Esophagus mucosa (tissue), 1 donor: ENCODE data around the gene MDFI. TPM values are rescaled to one million over a fixed set of nuclear protein-coding genes. Genes with fewer than 3 reads are reported as not detected.

Experiments
- ATAC-seq: fragments of 200-7000 bp; cut with Tn5 transposase; one replicate; pipeline ENCODE4 v1.9.1; 2020
- total RNA-seq: library from RNA; stranded (reverse); gene quantifications from one replicate; pipeline ENCODE4 v1.2.4, GENCODE V29; 2023
- donor health status: DM: yes; HTN: yes; CAD: no.

Gene MDFI
- total RNA-seq, 1 donor from 2014 or later: 47.1 TPM

DNA sequence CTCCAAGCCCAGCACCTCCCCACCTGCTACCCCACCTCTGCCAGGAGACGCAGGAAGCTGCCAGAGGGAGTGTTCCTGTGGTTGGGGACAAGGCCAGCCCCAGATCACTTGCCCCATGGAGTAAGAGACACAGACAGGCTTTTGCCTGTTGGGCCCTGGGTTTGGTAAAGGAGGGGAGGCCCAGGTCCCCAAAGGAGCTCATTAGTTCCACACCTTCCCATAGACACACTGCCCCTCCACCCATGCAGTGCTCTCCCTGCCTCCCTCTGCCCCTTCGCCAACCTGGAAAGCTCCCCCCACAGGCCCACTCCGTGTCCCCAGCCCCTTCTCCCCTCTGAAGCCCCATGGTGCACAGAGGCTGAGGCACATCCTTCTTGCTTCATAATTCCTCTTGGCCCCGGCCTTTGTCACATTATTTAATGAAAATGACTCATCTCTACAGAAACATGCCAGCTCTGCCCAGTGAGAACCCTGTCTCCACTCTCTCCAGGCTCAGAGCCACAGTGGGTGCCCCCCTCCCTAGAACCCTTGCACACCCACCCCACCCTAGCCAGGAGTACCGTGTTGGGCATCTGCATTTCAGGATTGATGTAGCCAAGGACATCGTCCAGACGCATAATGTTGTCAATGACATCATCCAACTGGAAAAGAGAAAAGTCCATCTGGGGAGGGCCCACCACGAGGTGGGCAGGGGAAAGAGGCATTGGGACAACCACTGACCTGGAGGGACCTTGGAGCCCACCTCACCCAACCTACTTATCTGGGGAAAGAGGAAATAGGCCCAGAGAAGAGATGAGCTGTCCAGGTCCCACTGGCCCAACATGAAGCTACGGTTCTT lies 51.1 kb downstream of the MDFI start:
- ATAC-seq: no peak

DNA sequence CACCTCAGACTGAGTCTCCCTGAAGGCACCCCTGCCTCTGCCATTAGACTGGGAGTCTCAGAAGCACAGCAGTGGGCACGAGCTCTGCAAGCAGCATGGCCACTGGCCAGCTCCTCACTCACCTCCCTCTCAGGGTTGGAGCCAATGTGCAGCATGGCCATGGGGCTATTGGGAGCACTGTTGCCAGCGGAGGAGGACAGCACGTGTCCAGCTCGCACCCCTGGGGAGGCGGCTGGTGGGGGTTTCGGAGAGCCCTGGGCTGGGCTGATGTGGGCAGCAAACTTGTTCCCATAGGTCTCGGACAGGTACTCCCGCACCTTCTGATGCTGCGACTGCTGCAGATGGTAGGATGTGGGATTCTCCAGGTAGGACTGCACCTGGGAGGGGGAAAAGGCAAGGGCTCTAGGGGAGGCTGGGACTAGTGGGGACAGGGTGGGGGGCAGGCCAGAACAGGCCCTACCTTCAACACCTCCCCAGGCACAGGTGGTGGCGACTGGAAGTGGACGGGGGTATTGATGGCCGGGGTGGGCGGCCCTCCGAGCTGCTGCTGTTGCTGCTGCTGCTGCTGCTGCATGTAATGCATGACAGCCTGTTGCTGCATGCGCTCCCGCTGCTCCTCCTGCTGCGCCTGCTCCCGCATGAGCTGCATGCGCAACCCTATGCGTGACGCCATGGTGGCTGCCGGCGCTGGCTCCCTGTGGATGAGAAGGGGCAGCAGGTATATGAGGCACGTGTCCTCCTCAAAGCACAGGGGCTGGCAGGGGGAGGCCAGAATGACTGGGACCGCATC lies 52.5 kb downstream of the MDFI start:
- ATAC-seq: no peak

DNA sequence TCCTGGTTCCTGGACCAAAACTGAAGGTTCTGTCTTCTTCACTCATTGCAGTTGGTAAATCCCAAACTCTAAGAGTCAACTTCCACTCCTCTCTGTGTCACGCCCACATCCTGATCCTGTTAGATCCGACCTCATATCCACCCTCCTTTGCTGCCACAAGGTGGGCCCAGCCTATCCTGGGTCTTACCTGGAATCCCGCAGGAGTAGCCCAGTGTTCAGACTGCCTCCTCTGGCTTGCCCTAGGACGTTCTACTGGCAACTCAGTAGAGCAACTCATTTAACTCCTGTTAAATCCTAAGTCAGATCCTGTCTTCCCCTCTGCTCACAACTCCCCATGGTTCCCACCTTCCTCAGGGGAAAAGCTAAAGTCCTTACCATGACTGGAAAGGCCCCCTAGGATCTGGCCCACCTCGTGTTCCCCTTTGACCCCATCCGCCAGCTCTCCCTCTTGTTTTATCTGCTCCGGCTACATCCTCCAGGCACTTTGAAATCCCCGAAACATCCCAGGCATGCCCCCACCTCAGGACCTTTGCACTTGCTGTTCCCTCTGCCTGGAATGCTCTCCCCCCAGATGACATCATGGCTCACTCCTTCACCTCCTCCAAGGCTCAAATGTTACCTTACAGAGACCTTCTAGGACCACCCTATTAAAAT lies 53.3 kb downstream of the MDFI start:
- ATAC-seq: no peak

DNA sequence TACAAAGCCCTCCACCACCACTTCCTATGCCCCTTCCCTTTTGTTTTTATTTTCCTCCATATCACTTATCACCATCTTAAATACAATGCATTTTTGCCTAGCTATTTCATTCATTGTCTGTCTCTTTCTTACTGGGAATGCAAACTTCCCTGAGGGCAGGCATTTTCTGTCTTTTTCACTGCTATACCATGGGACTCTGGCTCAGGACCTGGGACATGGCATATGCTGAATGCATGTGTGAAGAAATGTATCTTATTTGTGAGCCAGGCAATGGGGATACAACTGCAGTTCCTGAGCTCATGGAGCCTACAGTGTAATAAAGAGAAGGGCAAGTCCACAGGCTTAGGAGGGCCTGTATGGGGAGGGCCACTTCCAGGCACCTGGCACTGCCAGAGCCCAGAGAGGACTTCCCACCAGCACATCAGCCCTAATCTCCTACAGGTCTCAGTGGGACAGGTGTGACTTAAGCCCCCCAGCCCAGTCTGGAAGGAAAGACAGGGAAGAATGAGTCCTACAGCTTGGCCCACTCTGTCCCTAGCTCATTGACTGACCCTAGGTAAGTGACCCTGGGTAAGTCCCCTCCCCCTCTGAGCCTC lies 53.9 kb downstream of the MDFI start:
- no peak for ATAC-seq

DNA sequence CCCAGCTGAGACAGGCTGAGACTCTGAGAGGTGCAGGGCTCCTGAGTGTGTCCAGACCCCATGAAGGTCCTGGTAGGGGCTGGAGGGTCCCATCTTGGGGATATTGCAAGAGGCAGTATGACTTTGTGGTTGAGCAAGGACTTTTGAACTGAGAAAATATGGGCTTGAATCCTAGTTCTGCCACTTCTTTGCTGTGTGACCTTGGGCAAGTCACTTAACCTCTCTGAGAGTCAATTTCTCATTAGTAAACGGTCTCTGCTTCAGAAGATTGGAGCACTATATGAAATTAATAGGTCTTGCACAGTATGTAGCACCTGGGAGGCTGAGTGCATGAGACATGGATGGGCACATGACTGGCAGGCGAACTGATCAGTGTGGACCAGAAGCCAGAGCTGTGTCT lies 54.5 kb downstream of the MDFI start:
- ATAC-seq: no peak

DNA sequence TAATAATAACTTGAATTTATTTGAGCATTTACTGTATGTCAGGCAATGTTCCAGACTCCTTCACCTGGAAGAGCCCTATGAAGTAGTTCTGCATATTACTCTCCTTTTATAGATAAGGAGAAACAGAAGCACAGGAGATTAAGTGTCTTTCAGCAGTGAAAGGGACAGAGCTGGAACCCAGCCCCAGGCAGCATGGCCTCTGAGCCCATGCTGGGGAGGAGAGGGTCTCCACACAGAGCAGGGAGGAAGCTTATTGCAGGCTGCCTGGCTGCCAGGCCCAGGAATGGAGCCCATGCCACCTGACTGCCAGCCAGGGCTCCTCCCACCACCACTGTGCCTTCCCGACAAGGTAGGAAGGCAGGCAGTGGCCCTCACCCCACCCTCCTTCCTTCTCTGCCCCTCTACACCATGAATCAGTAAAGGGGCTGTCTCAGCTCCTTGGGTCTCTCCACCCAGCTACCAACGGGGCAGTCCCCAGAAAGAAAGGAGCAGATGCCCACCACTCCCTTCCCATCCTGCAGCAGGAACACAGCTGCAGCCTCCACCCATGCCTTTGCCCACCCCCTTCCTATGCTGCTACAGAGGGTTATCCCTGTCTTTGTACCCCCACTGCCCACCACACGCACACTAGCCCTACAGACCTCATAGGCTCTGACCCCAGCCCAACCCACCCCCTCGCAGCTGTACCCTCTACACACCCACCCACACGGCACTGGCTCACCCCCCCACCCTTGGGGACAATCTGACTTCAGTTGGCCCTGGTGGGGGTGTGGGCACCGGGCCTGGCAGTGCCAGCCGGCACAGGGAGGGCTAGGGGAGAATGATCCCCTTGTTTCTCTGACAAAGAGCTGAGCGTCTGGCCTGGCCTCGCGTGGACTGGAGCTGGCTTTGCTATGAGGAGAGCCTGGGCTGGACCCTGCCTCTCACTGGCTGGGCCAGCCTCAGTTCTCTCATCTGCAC lies 55.3 kb downstream of the MDFI start:
- ATAC-seq: peak; percentile 14

DNA sequence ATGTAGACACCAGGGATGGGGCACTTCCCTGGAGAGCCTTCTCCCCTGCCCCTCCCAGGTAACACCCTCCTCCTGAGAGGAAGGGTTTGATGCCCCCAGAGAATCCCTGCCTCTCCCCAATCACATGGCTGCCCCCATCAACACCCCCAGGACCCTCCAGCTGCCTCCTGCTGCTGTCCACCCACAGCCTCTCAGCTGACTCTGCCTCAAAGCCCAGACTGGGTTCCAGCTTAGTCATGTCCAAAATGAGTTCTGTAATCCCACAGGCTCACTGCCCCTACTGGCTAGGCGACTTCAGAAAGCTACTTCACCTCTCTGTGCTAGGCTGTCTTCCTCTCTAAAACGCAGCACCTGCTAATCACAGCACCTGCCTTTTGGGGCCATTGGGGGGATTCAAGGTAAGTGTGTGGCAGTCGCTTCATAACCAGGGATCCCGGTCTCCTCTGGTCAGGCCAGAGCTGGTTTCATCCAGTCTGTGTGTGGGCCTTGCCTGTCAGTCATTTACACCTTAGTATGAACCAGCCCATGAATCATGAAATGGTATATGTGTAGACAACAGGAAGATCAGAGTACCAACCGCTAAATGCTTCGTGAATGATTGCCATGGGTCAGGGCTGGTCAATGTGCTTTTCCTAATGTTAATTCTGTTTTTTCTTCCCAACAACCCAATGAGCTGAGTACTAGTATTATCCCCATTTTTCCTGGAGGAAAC lies 56.7 kb downstream of the MDFI start:
- ATAC-seq: peak; percentile 55

DNA sequence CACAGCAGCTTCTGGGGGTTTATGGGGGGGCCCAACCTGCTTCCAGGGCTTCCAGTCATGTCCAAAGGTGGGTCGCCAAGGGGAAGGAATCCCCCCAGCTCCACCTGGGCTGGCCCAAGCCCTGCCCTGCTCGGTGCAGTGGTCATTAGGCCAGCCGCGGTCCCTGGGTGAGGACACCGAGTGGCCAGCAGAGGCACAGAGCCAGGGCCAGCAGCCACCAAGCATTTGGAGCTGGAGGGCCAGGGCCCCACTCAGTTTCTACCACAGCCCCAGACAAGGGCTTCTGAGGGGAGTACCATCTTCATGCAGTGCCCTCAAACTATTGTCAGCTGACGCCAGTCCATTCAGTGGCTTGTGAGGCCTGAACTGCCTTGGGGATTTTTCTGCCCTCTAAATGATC lies 57.6 kb downstream of the MDFI start:
- no peak for ATAC-seq

DNA sequence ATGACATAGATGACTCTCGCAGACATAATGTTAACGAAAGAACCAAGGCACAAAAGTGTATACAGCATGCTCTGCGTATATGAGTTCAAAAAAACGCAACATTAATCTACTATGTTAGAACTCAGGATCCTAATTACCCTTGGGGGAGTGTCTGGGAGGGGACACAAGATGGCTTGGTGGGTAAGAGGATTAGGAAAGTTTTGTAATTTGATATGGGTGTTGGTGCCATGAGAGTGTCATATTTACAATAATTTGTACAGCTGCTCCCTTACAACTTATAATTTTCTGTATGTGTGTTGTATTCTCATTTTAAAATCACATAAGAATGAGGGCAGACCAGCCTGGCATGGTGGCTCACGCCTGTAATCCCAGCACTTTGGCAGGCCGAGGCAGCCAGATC lies 58.5 kb downstream of the MDFI start:
- ATAC-seq: no peak

DNA sequence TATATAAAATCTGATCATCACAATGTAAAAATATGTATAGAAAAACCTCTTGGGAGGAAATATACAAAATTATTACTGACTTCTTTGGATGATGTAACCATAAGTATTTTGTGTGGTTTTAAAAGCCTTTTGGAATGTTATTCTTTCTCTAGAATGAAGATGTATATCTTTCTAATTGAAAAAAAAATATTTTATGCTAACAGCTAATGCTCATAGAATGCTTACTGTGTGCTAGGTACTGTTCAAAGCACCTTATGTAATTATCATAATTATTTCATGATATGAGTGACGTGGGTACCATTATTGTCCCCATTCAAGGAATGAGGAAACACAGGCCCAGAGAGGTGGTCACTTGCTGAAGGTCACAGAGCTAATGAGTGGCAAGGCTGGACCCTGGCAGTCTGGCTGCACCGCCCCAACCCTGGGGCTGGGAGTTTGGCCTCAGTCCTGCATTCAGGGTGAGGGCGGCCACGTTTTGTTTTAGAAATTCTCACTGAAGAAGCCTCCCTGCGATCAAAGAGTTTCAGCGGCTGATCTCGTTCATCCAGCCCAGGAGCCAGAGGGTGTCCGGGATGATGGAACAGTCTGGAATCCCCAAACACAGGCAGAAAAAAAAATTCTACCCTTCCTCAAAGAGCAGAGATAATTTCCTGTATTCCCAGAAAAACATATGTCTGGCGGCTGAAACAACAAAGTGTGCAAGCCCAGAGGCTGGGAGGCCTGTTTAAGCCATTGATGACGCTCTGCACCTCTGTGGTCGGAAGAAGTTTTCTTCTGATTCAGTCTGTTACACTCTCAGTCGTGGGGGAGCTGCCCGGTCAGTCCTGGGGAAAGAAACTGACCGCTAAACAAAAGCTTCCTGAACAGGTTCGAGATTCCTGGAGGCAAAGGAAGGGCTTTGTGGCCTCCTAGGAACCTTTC lies 59.9 kb downstream of the MDFI start:
- no peak for ATAC-seq

DNA sequence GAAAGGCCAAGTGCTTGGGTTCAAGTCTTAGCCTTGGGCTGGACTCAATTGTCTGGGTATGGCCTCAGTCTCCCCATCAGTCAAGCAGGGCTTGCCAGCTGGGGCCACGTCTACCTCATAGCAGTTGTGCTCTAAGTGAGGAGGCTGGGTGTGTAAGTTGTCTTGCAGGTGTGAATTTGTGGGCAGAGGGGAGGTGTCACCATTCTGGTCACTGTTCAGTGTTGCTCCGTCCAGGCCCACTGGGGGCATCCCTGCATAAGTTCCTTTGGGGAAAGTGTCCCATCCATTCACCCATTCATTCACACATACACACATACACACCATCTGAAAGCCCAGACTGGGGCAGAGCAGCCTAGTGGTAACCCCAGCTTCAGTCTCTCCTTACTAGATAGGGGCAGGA lies 60.8 kb downstream of the MDFI start:
- ATAC-seq: no peak

DNA sequence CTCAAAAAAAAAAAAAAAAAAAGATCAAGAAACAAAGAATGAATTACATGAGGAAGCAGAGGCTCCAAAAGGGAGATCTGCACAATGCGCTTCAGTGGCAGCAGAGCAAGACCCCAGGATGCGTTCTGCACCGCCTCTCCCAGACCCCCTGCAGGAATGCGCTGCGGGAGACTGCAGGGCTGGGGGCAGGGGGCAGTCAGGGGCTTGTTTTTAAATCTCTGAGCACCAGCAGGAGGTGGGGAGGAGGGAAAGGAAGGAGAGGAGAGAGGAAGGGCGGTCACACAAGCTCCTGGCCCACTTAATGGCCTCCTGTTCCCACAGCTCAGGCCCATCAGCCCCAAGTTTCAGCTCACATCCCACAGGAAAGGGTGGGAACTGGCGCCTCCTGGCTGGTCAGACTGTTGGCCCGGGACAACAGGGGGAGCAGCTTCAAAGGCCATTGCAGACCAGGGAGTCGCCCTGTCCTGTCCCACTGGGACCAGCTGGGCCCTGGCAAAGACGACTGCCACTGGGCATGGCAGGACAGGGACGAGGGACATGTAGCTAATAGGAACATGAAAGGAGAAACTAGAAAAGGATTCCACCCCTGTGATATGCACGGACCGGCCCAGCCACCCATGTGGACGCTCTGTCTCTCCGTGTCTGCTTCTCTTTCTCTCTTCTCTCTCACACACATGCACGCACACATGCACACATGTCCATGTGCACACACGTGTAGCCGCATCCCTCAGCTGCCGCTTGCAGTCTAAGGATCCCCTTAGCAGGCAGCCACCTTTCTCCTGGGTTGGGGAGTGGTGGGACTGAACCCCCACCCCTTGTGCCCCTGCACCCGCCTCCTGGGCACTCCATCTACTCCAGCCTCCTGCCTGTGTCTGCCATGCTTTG lies 62.4 kb downstream of the MDFI start:
- peak; percentile 12 for ATAC-seq

DNA sequence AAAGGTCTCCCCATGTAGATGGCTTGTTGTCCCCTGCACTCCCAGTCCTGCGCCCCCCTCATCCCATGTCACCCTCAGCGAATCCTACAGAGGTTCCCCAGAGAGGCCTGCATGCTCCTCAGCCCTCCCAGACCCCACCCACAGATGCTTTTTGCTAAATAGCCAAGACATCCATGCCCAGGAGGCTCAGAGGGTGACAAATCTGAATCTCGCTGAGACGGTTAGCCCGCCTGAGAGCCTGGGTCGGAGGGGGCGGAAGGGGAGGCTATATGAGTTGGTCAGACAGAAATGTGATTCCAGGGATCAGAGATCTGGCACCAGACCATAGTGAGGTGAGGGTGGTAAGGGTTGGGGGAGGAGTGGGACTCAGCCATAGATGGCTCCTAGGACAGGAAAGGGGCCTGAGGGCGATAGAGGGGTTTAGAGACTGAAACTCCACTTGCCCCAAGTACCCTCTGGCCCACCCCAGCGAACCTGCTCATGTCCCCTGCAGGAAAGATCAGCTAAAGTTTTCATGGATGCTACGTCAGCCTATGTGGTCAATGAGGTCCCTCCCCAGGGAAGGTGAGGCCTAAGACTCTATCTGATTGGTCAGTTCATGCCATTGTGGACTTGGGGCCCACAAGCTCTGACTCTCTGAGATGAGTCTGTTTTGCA lies 63.9 kb downstream of the MDFI start:
- ATAC-seq: no peak

DNA sequence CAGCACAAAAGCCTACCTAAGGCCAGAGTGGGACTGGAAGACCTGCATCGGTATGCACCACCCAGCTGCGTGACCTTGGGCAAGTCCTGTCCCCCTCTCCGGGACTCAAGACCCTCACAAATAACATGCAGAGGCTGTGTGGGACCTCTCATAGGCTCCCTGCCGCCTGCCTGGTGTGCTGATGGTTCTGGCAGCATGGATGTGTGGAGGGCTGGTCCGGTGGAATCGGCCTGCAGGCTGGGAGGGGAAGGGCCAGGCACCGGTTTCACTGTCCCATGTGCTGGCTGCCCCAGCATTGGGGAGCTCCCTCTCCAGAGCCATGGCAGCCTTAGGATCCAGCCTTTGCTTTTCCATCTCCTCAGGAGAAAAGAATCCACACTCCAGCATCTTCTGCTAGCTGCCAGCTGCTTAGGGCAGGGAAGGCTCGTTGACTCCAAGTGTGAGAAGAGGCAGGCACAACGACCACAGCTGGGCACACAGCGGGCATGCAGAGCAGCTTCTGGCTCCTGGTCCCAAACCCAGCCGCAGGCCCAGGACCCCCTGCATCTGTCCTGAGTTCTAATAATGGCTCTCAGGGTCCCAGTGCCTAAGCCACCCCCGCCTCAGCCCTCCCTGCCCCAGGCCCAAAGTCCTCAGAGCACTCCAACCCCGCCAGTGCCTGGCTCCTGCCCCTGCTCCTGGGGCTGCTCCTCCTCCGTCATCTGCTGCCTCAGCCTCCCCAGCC lies 64.7 kb downstream of the MDFI start:
- no peak for ATAC-seq
